Measurements from ENCODE around the gene ECM2.

- TF ChIP-seq, protein P1, sequence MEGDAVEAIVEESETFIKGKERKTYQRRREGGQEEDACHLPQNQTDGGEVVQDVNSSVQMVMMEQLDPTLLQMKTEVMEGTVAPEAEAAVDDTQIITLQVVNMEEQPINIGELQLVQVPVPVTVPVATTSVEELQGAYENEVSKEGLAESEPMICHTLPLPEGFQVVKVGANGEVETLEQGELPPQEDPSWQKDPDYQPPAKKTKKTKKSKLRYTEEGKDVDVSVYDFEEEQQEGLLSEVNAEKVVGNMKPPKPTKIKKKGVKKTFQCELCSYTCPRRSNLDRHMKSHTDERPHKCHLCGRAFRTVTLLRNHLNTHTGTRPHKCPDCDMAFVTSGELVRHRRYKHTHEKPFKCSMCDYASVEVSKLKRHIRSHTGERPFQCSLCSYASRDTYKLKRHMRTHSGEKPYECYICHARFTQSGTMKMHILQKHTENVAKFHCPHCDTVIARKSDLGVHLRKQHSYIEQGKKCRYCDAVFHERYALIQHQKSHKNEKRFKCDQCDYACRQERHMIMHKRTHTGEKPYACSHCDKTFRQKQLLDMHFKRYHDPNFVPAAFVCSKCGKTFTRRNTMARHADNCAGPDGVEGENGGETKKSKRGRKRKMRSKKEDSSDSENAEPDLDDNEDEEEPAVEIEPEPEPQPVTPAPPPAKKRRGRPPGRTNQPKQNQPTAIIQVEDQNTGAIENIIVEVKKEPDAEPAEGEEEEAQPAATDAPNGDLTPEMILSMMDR (conservative IDR thresholded peaks at IDR 0.05): no peak
- no peak for TF ChIP-seq ZFX (IDR thresholded peaks at IDR 0.05)
Measured at GRCh38 chr9:92545002-92545510, 9.3 kb upstream of the ECM2 start.
